GM12878 (cell line): Measurements from ENCODE around the gene WDR93. TPM values are rescaled to one million over a fixed set of nuclear protein-coding genes. Genes with fewer than 3 reads are reported as not detected.

Source experiments
- ATAC-seq: fragments of 200-7000 bp; cut with Tn5 transposase; 3 replicates; pipeline ENCODE4 v1.9.1; 2020; ENCODE audit warnings: mild to moderate bottlenecking, moderate library complexity
- BruUV-seq: library from RNA; stranded (reverse); fragments of 400-500 nt; replicated peaks from 2 replicates; lab custom pipeline; 2021; lab: Mats Ljungman, UMichigan
- CTCF ChIA-PET: fragments of 300-600 bp; sonication (Branson Sonifier 250); formaldehyde crosslinking; extraction: SDS; loops from one replicate; lab custom pipeline; 2021; ENCODE audit warnings: inconsistent platforms; lab: Yijun Ruan, JAX
- POLR2A ChIA-PET: fragments of 350-600 bp; formaldehyde crosslinking; extraction: SDS; loops from one replicate; lab custom pipeline; 2021; ENCODE audit warnings: inconsistent platforms; lab: Charles Lee
- RAD21 ChIA-PET: fragments of 300-600 bp; sonication (Branson Sonifier 250); formaldehyde crosslinking; loops from one replicate; lab custom pipeline; 2023; ENCODE audit warnings: antibody characterized with exemption; ENCODE audit not compliant: unreplicated experiment; lab: Charles Lee
- SMC1A ChIA-PET: fragments of 300-600 bp; sonication (Branson Sonifier 250); formaldehyde crosslinking; loops from one replicate; lab custom pipeline; 2023; ENCODE audit not compliant: unreplicated experiment, uncharacterized antibody; lab: Charles Lee
- DNase-seq: peaks from one replicate; pipeline ENCODE4 v3.0.0-alpha.2; 2011; ENCODE audit warnings: low read depth, low spot score
- FAIRE-seq: peaks from 3 replicates; lab custom pipeline; 2011; peaks lifted over from hg19 to GRCh38; lab: Jason Lieb, UNC
- H2AFZ ChIP-seq: 2 replicates; pipeline ENCODE4 v1.6.0; 2011; ENCODE audit warnings: low read depth, low read length, control low read depth; ENCODE audit not compliant: control insufficient read depth
- H3K27ac ChIP-seq: 2 replicates; pipeline ENCODE4 v1.5.1; 2011; ENCODE audit warnings: control low read depth; ENCODE audit not compliant: control insufficient read depth, insufficient read depth
- H3K27me3 ChIP-seq, 2 experiments: replicated peaks in 1 of 2; 2 replicates each; pipeline versions ENCODE4 v1.6.0 to v1.6.1; 2011; ENCODE audit warnings: low read length in 1 of 2; ENCODE audit not compliant: control insufficient read depth in 2 of 2, insufficient read depth in 2 of 2
- H3K36me3 ChIP-seq, 2 experiments: 2 replicates each; pipeline ENCODE4 v1.5.1; 2011; ENCODE audit warnings: low read length in 1 of 2; ENCODE audit not compliant: control insufficient read depth in 2 of 2, insufficient read depth in 2 of 2
- H3K4me1 ChIP-seq: 2 replicates; pipeline ENCODE4 v1.6.1; 2011; ENCODE audit warnings: mild to moderate bottlenecking, low read length, moderate library complexity, mixed read lengths; ENCODE audit not compliant: control insufficient read depth, insufficient read depth
- H3K4me2 ChIP-seq: 2 replicates; pipeline ENCODE4 v1.6.0; 2011; ENCODE audit warnings: control low read depth; ENCODE audit not compliant: control insufficient read depth, insufficient read depth
- H3K4me3 ChIP-seq: fragments of 200-600 bp; sonication (generic); 2 replicates; pipeline ENCODE4 v1.5.1; 2016
- H3K79me2 ChIP-seq: 2 replicates; pipeline ENCODE4 v1.6.0; 2011; ENCODE audit warnings: low read length; ENCODE audit not compliant: control insufficient read depth, insufficient read depth
- H3K9ac ChIP-seq: 2 replicates; pipeline ENCODE4 v1.8.0; 2011; ENCODE audit warnings: low read length, control low read depth, mixed read lengths; ENCODE audit not compliant: control insufficient read depth, insufficient read depth
- H3K9me3 ChIP-seq: replicated peaks from 3 replicates; pipeline ENCODE4 v1.5.1; 2011; ENCODE audit warnings: mild to moderate bottlenecking, low read length; ENCODE audit not compliant: control insufficient read depth, insufficient read depth
- H4K20me1 ChIP-seq: 2 replicates; pipeline ENCODE4 v1.6.0; 2011; ENCODE audit not compliant: control insufficient read depth, insufficient read depth
- CREM ChIP-seq: IDR thresholded peaks from 2 replicates; pipeline ENCODE4 v1.6.1; 2014; ENCODE audit warnings: antibody characterized with exemption, low read depth
- CTCF ChIP-seq, 3 experiments: IDR thresholded peaks in 2 of 3; conservative IDR thresholded peaks in 1 of 3; 2 replicates each; pipeline ENCODE4 v1.5.1; 2011; ENCODE audit warnings: low read depth in 3 of 3, low read length in 3 of 3, mild to moderate bottlenecking in 3 of 3, control low read depth in 2 of 3, moderate library complexity in 2 of 3, inconsistent platforms in 1 of 3, mixed read lengths in 1 of 3; ENCODE audit not compliant: control insufficient read depth in 2 of 3, insufficient read depth in 1 of 3; ENCODE audit errors: extremely low read depth in 1 of 3
- EGR1 ChIP-seq, 2 experiments: IDR thresholded peaks; 1 replicate in 1 of 2; 2 replicates in 1 of 2; pipeline ENCODE4 v1.6.1; 2011 to 2012; ENCODE audit warnings: low read depth in 2 of 2, low read length in 2 of 2, borderline replicate concordance in 1 of 2, mild to moderate bottlenecking in 1 of 2, moderate library complexity in 1 of 2
- MEF2A ChIP-seq: IDR thresholded peaks from 2 replicates; pipeline ENCODE4 v1.6.1; 2011; ENCODE audit warnings: low read depth, mild to moderate bottlenecking, low read length, moderate library complexity; ENCODE audit not compliant: insufficient read depth
- MLLT1 ChIP-seq: fragments of 450-650 bp; IDR thresholded peaks from 2 replicates; pipeline ENCODE4 v1.6.1; 2016; ENCODE audit warnings: mild to moderate bottlenecking
- MXI1 ChIP-seq: fragments of 150-350 bp; IDR thresholded peaks from 2 replicates; pipeline ENCODE4 v1.6.1; 2011; ENCODE audit warnings: low read depth, mild to moderate bottlenecking, inconsistent platforms, low read length, improper control_type of control experiment
- NFYB ChIP-seq: IDR thresholded peaks from 2 replicates; pipeline ENCODE4 v1.6.1; 2011; ENCODE audit warnings: low read depth, mild to moderate bottlenecking, low read length, improper control_type of control experiment, moderate library complexity; ENCODE audit not compliant: insufficient read depth
- PAX8 ChIP-seq: fragments of 450-650 bp; IDR thresholded peaks from 2 replicates; pipeline ENCODE4 v1.6.1; 2017; ENCODE audit warnings: mild to moderate bottlenecking, moderate library complexity
- RCOR1 ChIP-seq: conservative IDR thresholded peaks from 2 replicates; pipeline ENCODE4 v1.6.1; 2012; ENCODE audit warnings: low read depth, low read length, improper control_type of control experiment
- SIX5 ChIP-seq: IDR thresholded peaks from 2 replicates; pipeline ENCODE4 v1.6.1; 2011; ENCODE audit warnings: mild to moderate bottlenecking, low read depth, low read length, moderate library complexity; ENCODE audit not compliant: severe bottlenecking
- SREBF1 ChIP-seq: IDR thresholded peaks from 2 replicates; pipeline ENCODE4 v1.6.1; 2012; ENCODE audit warnings: mild to moderate bottlenecking, low read length
- SUZ12 ChIP-seq: fragments of 200-600 bp; sonication (generic); IDR thresholded peaks from one replicate; pipeline ENCODE4 v1.6.1; 2018; ENCODE audit warnings: antibody characterized with exemption, mild to moderate bottlenecking; ENCODE audit not compliant: unreplicated experiment
- TCF3 ChIP-seq: IDR thresholded peaks from 2 replicates; pipeline ENCODE4 v1.6.1; 2012; ENCODE audit warnings: low read depth, mild to moderate bottlenecking, low read length, borderline replicate concordance; ENCODE audit not compliant: insufficient read depth
- YY1 ChIP-seq: IDR thresholded peaks from 2 replicates; pipeline ENCODE4 v1.6.1; 2011; ENCODE audit warnings: low read depth, mild to moderate bottlenecking, low read length
- ZNF622 ChIP-seq: fragments of 450-650 bp; IDR thresholded peaks from 2 replicates; pipeline ENCODE4 v1.6.1; 2017; ENCODE audit warnings: mild to moderate bottlenecking, inconsistent platforms
- ZSCAN29 ChIP-seq: fragments of 450-650 bp; IDR thresholded peaks from 2 replicates; pipeline ENCODE4 v1.6.1; 2017; ENCODE audit warnings: mild to moderate bottlenecking, moderate library complexity
- WGBS: methylation state at CpG from one replicate; pipeline ENCODE4 v1.1.6; 2016; ENCODE audit warnings: low lambda C conversion rate; ENCODE audit not compliant: insufficient replicate concordance, insufficient coverage; ENCODE audit errors: missing lambda C conversion rate; 5-methylcytosine and 5-hydroxymethylcytosine counted together
- in situ Hi-C: fragments of 300-500 bp; cut with MboI; formaldehyde crosslinking; loops from 9 replicates; pipeline ENCODE4 v1.14.3; 2018; ENCODE audit warnings: mixed read lengths
- intact Hi-C: fragments of 100-400 bp; cut with micrococcal nuclease; formaldehyde crosslinking; loops from one replicate; pipeline ENCODE4 v1.14.2; 2022; ENCODE audit not compliant: unreplicated experiment
- polyA plus RNA-seq, 11 experiments: library from polyadenylated mRNA; depleted of rRNA in 4 of 11; unstranded in 6 of 11; stranded (reverse) in 5 of 11; fragments of >200 nt; fragmentation: Nextera tagmentation in 4 of 11; fragmentation: Illumina TruSeq in 1 of 11; extraction: Ambion mirVana in 4 of 11; extraction: Trizol in 1 of 11; gene quantifications; 1 replicate in 1 of 11; 2 replicates in 10 of 11; pipeline versions ENCODE4 v1.2.1 to v1.2.3, GENCODE V29; 2011 to 2016; ENCODE audit warnings: inconsistent platforms in 2 of 11, missing spikeins in 2 of 11, low read depth in 1 of 11
- total RNA-seq, 4 experiments: library from RNA; depleted of rRNA in 3 of 4; stranded (reverse); fragments of >200 nt in 3 of 4; fragmentation: Illumina TruSeq in 1 of 4; extraction: Trizol in 1 of 4; gene quantifications; 2 replicates each; pipeline versions ENCODE4 v1.2.1 to v1.2.3, GENCODE V29; 2013 to 2021

WDR93 gene
- total and polyA plus RNA-seq, 10 of the 15 experiments (the other 5 are each of a cell fraction or from before 2014, with no cell fraction given): not detected

- TF ChIP-seq CREM (no peak), MLLT1 (no peak), SUZ12 (no peak), MEF2A (no peak), SREBF1 (no peak), TCF3 (no peak), PAX8 (no peak), SIX5 (no peak), EGR1 (IDR thresholded peaks at IDR 0.05; ENCODE audit: borderline replicate concordance in 1 of 2, low read depth in 2 of 2, low read length in 2 of 2) (no peak), ZSCAN29 (no peak), ZNF622 (no peak), RCOR1 (no peak), NFYB (no peak), YY1 (no peak), MXI1 (no peak), CTCF (IDR thresholded peaks at IDR 0.05 in 2 of 3, conservative IDR thresholded peaks at IDR 0.05 in 1 of 3; ENCODE audit: control insufficient read depth in 2 of 3, extremely low read depth in 1 of 3, insufficient read depth in 1 of 3, low read depth in 3 of 3, low read length in 3 of 3) (no peak)
- Histone ChIP-seq H3K4me2 (no peak overlapping the region), H3K4me1 (no peaks in the 10 kb centered on the region), H3K79me2 (no peaks in the 10 kb centered on the region), H4K20me1 (no peaks in the 10 kb centered on the region), H3K27me3 (no peaks in the 10 kb centered on the region), H3K9ac (no peak overlapping the region), H3K9me3 (no peaks in the 10 kb centered on the region), H3K36me3 (no peaks in the 10 kb centered on the region), H2AFZ (no peak overlapping the region), H3K27ac (no peak overlapping the region), H3K4me3 (no peak overlapping the region)
- CTCF ChIA-PET: interaction anchor here (1.9 to 7.0 kb wide), 3 partner anchors 9 to 105 kb away, joined by 11 to 40 read pairs (median 14); no protein-coding TSS in a partner anchor
- 30% methylated on average over 3 of the region's 3 CpGs for WGBS
- POLR2A ChIA-PET: no interaction called here
- no TSS peak for BruUV-seq
- no peak for FAIRE-seq
- in situ Hi-C loops: no loop called here
- intact Hi-C loops: no loop called here
- SMC1A ChIA-PET: interaction anchor here (0.8 to 1.5 kb wide), 2 partner anchors 8 to 105 kb away, joined by 3 to 5 read pairs; no protein-coding TSS in a partner anchor
- no peak for ATAC-seq
- no peak for DNase-seq
- RAD21 ChIA-PET: interaction anchor here (1.3 to 2.5 kb wide), 2 partner anchors 105 kb away, joined by 3 to 10 read pairs; no protein-coding TSS in a partner anchor
Measured at GRCh38 chr15:89770041-89770440, 79.4 kb downstream of the WDR93 start.
